KBM-7 (cell line): ENCODE results near the gene PRKACB.
"Not testable (repeated sequence)": the region's sequence is repeated elsewhere in the genome, so short reads cannot be mapped to it uniquely, and the experiment has no call there.

Source experiments
- DNase-seq: peaks from one replicate; pipeline ENCODE4 v3.0.0-alpha.2; 2015
- in situ Hi-C: fragments of 300-500 bp; cut with MboI; formaldehyde crosslinking; loops from 2 replicates; pipeline ENCODE4 v1.14.3; 2020; ENCODE audit warnings: low sequenced_read_pairs, low pct_unique_long_range_greater_than_20kb, mixed read lengths

The PRKACB gene

DNA sequence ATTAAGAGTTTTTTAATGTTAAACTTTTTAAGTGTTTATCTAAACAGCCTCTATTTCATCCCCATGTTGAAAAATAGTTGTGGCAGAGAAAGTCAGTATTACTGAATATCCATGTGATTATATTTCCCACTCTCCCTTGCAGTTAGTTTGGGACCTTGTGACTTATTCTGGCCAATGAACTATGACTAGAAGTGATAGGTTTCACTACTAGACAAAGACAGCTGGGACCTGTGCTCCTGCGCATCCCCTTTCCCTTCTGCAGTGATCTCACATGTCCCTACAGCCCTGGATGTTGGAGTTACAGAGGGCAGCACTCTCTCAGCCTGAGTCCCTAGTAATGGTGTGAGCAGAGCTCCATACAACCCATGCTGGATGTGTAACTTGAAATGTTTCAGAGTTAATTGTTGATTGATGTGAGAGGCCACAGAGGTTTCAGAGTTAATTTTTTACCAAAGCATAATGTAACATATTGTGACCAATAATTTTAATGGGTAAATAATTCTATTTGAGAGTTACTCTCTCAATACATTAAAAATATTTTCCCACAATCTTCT lies 138.8 kb downstream of the PRKACB start:
- no peak for DNase-seq
- in situ Hi-C loops = no loop called here

- in situ Hi-C loops = no loop called here
- no peak for DNase-seq
Observed at GRCh38 chr1:84283381-84283780, 139.3 kb downstream of the PRKACB start.

DNA sequence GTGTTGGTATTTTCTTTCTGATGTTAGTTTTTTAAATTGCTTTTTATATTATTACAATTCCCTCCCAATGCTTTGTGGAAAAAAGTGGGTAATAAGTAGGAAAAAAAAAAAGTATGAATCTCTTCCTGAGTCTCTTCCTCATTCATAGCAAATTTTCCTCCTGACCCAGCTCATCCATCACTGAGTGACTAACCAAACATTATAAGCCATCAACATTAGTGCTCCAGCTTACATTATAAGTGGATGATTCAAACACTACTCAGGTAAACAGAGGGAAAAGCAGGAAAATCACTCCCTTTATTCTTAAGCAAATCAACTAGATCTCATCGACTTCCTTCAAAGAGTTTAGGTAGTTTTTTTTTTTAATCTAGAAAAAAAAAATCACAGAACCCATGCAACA lies 142.0 kb downstream of the PRKACB start:
- DNase-seq = no peak
- in situ Hi-C loops = no loop called here

- DNase-seq = not testable (repeated sequence)
Observed at GRCh38 chr1:84287389-84287788, 143.3 kb downstream of the PRKACB start.

More at GRCh38 chr1:84287389-84287788, 143.3 kb downstream of the PRKACB start:
- in situ Hi-C loops = not testable (repeated sequence)
